GM08714 (cell line): ENCODE results near the gene LKAAEAR1.

ENCODE experiments used
- H3K4me3 ChIP-seq: fragments of 200-500 bp; sonication (Bioruptor generic); 2 replicates; pipeline ENCODE4 v1.5.1; 2014; ENCODE audit warnings: mild to moderate bottlenecking, low read length, inconsistent platforms
- ZNF274 ChIP-seq: IDR thresholded peaks from 2 replicates; pipeline ENCODE4 v1.6.1; 2012; ENCODE audit warnings: mild to moderate bottlenecking, low read depth, low read length

LKAAEAR1 gene

DNA sequence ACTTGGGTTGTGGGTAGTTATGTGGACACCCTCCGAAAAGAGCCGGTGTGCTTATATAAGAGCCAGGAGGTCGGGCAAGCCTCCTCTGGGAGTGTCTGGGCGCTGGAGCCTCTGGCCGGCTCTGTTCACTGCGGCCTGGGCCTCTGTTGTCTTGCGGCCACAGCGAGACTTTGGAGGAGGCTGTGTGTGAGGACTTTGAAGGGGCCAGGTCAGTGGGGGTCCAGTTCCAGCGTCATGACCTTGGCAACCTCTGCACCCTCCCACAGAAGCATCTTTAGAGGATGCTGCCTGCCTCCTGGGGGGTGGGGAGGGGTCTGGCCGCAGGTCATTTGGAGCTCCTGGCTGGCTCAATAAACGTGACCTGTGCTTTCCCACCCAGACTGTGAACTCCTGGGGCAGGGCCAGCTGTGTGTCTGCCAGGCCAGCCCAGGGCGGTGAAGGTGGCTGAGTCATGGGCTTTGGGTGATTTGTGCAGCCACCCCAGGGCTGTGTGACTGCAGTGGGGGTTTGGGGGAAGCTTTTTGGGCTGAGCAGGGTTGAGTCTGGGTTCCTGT, 20.0 kb downstream of the LKAAEAR1 start:
- no peak for TF ChIP-seq ZNF274
- no peak overlapping the region for H3K4me3 ChIP-seq

DNA sequence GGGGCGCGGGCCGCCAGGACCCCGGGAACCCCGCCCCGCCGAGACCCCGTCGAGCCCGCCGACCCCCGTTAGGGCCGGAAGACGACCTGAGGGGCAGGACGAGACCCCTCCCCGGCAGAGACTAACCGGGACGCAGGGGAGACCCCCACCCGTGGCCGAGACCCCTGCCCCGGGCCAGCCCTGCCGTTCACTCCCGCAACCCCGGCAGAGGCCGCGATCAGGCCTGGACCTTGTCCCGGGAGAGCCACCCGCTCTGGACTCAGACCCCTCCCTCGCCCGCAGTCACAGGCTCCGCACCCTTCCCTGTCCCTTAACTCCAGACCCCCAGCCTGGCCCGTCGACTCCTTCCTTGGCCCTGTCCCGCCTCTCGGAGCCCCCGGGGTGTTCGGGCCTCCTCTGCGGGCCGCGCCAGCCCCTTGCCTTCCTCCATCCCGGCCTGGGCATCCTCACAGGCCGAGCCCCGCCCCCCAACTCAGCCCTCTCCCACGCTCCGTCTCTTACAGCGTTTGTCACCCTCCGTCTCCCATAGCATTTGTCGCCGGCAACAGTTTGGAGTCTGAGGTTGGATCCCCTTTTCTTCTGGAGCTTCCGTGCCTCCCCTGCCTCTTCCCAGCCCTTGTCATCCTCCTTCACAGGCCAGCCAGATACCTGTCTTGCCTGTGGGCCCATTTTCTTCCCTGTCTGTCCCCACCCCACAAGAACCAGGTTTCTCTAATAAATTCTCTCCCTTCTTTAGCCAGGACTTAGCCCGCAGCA, 20.6 kb downstream of the LKAAEAR1 start:
- no peak for TF ChIP-seq ZNF274
- H3K4me3 ChIP-seq, result peak overlapping the region; percentile 81

DNA sequence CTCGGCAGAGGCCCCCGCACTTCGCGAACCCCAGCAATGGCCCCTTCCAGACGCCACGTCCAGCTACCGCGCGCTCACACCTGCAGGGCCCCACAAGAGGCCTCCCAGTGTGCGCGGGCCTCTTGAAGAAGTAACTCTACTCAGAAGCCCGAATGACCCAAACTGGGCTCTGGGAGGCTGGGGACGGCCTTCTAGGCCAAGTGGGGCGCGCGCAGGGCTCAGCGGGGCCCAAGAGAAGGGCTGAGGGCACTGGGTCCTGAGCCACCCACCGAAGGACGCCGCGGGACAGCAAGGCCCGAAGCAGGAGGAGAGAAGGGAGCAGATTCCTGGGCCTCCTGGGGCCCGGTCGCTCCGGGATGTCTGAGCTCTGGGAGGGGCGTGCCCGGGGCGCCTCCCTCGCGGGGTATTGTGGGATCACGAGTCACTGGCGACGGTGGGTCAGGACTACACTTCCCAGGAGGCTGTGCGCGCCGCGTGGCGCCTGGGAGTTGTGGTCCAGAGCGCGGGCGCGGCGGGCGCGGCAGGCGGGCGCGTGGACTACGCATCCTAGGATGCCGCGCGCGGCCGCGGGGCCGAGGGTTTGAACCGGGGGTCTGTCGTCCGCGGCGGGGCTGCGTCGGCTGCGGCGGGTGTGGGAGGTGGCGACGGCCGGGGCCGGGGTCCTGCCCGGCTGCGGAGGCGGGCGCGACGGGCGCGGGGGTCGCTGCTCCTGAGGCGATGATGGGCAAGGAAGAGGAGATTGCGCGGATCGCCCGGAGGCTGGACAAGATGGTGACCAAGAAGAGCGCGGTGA, 21.4 kb downstream of the LKAAEAR1 start, which contains the start of gene TCEA2:
TCEA2 (plus strand) TSS at position 603 of the 793 bp plus-strand sequence; CDS start at position 718, 115 bp downstream.
- no peak for TF ChIP-seq ZNF274
- H3K4me3 ChIP-seq, result peak within 1 kb of the TSS; percentile 81

DNA sequence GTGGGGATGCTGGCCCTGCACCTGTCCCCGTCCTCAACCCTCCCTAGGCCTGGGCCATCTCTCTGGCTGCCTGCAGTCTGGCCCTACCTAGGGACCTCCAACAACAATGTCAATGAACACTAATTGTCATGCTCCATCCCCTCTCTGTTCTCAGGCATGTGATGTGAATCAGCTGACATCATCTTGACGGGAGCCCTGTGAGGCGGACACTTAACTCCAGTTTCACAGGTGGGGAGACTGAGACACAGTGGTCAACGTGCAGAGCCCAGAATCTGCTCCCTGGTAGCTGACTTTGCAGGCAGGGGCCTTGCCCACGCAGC, 22.0 kb downstream of the LKAAEAR1 start:
- peak overlapping the region; percentile 51; the same call in 1 of the 2 replicates for H3K4me3 ChIP-seq
- TF ChIP-seq ZNF274, result no peak

DNA sequence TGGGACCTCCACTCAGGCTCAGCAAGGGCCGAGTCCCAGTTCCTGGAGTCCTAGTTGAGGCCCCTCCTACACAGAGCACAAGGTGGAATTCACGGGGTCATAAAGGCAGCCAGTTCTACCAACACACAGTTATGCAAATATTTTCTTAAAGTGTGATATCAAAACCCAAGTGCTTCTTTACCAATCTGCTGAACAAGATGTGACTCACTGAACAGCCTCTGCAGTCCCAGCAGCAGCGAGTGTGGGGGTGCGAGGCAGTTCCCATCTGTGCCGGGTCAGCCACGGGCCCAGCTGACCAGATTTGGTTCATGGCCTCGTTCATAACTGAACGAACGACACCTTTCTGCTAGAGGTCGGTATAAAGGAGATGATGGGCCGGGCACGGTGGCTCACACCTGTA, 25.7 kb downstream of the LKAAEAR1 start:
- TF ChIP-seq ZNF274, result no peak
- no peak overlapping the region for H3K4me3 ChIP-seq

DNA sequence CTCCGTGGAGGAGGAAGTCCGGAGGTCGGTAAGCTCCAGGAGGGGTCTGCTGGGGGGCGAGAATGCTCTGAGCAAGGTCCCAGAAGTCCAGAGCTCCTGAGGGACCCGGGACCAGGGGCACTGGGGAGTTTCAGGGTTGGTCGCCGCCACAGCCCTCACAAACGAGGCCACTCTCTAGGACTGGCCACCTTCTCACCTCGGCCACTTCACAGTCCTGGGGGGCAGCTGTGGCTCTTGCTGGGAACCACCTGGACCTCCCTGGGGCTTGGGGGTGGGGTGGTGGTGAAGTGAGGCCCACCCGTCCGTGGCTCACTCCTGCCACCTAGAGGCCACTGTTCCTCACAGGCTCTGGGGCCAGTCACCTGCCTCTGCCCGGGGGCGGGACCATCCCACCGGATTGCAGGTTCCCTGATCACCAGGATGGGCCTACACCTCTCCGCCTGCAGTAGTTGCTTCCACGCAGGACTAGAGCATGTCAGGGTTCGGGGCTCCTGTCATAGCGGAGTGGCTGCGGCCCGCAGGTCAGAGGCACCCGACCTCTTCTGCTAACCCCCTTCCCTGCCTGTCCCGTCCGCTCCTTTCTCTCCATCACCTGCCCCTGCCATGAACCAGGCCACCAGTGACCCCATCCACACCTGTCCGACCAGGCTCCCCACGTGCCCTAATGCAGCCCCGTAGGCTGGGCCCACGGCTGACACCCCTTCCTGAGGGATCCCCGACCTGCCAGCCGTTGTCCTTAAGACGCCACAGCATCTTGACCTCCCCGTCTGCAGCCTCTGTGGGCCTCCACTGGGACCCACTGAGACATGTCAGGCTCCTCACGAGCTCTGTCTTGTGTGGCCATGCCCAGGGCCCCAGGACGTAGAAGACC, 26.3 kb downstream of the LKAAEAR1 start:
- no peak overlapping the region for H3K4me3 ChIP-seq
- TF ChIP-seq ZNF274, result no peak

DNA sequence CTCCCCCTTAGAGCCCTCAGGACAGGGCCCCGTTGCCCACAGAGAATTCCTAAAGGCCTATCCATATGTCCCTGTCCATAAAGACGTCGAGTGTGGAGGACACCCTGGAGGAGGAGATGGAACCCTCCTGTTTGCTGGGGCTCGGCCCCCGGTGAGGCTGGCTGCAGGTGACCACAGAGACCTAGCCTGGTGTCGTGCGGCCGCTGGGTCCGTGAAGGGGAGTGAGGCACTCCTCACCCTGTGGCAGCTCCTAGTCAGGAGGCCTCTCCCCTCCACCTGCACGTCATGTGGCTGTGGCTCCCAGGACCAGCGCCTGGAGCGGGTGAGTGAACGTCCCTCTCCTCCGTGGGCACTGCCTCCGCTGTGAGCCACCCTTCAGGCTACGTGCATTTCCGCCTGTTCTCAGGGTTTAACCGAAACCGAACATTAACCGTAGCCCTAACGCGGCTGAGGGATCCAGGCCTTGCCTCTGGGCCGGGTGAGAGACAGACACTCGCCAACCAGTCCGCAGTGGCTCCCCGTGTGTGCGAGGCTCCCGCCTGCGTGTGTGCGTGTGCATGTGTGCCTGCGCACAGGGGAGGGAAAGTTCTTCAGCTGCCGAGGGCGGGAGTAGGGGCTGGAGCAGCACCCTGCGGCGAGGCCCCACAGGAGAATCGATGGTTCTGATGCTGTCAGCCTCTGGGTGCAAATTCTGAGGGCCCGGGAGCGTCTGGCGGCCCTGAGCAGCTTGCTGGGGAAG, 27.1 kb downstream of the LKAAEAR1 start:
- H3K4me3 ChIP-seq, result no peak overlapping the region
- TF ChIP-seq ZNF274, result no peak

DNA sequence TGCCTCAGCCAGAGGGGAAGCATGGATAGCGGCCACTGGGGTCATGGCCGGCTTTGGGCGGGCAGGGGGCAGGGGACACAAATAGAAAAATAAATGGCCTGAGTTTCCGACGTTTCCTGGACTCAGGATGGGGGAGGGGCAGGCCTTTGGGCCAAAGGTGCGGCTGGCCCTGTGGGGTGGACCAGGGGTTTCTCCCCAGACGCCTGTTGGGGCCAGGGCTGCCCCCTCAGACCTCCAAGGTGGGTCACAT, 27.6 kb downstream of the LKAAEAR1 start:
- no peak overlapping the region for H3K4me3 ChIP-seq
- no peak for TF ChIP-seq ZNF274

DNA sequence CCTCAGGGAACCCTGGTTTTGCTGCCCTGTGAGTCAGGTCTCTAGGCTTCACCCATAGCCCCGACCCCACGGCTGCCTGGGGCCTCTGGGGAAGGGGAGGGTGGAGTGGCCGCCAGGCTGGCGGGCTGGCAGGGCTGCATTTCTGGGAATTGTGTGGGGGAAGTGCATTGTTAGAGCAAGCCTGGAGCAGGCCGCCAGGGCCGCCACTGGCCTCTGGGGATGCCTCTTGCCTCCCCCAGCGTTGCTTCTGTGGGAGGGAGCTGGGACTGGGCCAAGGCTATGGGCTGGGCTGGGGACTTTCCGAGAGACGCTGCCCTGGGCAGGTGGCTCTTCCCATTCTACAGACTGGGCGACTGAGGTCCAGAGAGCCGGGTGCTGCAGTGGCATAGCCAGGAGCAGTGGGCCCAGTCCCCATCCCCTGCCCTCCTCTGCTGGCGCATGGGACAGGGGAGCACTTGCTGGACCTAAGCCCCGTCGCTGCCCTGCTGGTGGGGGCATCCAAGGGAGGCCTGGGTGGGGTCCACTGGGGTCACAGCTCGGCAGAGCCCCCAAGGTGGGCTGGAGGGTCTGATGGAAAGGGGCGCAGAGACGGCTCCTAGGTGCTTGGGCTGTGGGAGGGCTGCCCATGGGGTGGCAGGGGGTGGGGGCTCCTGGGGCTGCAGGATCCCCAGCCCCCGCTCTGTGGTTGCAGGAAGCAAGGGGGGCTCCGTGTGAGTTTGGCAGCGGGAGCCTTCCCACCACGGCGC, 28.1 kb downstream of the LKAAEAR1 start:
- TF ChIP-seq ZNF274, result no peak
- no peak overlapping the region for H3K4me3 ChIP-seq

DNA sequence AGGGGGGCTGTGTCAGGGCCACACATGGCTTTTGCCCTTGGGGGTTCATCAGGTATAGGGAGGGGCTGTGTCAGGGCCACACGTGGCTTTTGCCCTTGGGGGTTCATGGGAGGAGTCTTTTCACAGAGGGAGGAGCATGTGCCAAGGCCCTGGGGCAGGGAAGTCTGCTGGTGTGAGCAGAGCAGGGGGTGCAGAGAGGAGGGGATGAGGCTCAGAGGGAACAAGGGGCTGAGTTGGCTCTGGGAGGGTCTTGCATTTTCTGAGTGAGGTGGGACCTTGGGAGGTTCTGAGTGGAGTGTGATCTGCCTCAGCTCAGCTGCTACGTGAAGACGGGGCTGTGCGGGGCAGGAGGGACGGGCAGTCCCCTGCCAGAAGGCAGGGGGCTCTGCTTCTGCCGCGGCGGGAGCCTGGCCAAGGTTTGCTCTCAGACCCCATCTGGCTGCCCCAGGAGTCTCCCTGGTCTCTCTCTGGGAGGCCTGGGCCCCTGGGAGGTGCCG, 28.8 kb downstream of the LKAAEAR1 start:
- H3K4me3 ChIP-seq, result no peak overlapping the region
- TF ChIP-seq ZNF274, result no peak

DNA sequence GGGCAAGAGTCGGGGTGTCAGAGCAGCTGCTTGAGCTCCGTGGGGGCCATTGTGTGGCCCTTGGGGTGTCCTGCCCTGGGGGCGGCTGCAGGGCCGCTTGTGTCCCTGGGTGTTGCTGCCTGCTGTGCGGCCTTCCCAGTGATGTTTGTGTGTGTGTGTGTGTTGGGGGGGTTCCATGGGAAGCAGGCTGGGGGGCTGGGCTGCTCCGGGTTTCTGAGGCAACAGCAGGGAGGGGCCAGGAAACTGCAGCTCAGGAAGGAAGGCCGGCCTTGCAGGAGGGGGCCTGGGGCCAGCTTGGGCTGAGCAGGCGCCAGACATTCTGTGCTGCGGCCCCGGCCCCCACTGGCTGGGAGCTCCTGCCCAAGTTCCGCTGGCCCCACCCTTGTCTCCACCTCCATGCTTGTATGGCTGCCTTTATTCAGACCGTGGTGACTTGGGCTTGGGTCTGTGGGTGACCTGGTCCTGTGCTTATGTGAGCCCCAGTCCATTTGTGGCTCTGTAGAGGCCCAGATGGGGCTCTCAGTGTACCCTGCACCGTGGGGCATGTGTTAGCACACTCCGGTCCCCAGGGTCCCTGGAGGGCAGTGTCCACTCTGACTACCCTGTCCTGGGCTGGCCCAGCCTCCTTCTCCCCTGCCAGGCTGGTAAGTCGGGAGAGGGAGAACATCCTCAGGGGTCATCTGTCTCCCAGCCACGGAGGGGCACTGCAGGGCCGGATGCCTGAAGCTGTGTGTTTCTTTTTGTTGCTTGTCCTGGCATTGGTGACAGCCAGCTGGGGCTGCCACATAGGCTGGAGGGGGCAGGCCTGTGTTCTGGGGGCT, 30.1 kb downstream of the LKAAEAR1 start:
- no peak overlapping the region for H3K4me3 ChIP-seq
- TF ChIP-seq ZNF274, result no peak

DNA sequence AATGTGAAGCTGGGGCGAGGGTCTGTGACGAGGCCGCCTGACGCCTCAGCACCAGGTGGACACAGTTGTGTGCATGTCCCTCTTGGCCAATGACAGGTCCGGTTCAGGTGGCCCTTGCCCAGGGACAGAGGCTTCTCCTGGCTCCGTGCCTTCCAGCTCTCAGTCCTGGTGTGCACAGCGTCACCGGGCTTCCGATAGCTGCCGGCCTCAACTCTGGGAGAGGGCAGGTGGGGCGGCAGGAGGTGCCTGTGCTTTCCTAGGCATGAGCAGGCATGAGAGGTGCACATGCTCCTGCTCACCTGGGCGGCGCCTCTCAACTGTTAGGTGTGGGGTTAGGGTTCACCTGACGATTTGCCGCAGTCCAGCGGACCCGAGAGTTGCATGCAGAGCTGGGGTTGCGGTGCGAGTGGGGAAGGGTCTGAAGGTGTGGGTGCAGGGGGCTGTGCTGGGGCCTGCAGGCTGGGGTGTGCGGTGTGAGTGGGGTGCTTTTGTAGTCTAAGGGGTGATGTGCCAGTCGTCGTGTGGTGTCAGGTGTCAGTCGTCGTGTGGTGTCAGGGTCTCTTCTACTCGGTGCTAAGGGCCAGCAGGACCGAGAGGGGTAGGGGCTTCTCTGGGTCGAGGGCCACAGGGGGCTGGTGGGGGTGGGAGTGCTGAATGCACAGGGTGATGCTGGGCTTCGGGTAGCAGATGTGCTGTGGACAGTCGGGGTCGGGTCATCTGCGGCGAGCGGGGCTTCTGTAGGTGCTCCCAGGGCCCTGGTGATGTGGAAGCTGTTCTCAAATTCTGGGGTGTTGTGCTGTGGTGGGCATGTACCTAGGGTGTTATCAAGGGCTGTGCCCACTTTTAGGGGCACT, 31.0 kb downstream of the LKAAEAR1 start:
- H3K4me3 ChIP-seq, result no peak overlapping the region
- TF ChIP-seq ZNF274, result no peak
